Lower leg skin (tissue), 4 donors: ENCODE measurements around the gene DNAH1. TPM values are rescaled to one million over a fixed set of nuclear protein-coding genes. Genes with fewer than 3 reads are reported as not detected.

Experiments
- DNase-seq, 2 donors: peaks; one replicate each; pipeline ENCODE4 v3.0.0-alpha.2; 2019; ENCODE audit warnings: low spot score in 2 of 2
- H3K4me3 ChIP-seq: fragments of 200-600 bp; sonication (generic); 2 replicates; pipeline ENCODE4 v1.5.1; 2017; ENCODE audit warnings: mild to moderate bottlenecking, low read depth; ENCODE audit not compliant: poor library complexity, severe bottlenecking
- POLR2A ChIP-seq, 2 donors: fragments of 450-650 bp; IDR thresholded peaks; one replicate each; pipeline ENCODE4 v1.6.1; 2016 to 2017; ENCODE audit warnings: antibody characterized with exemption in 2 of 2, mild to moderate bottlenecking in 1 of 2, moderate library complexity in 1 of 2
- WGBS, 2 donors: methylation state at CpG; one replicate each; pipeline ENCODE4 v1.1.5; 2018; 5-methylcytosine and 5-hydroxymethylcytosine counted together
- intact Hi-C: fragments of 100-400 bp; cut with DNase I; formaldehyde crosslinking; loops from one replicate; pipeline ENCODE4 v1.15.0; 2023; ENCODE audit warnings: low total_unique reads
- total RNA-seq, 4 donors: library from RNA; depleted of rRNA; stranded (reverse); fragments of >200 nt; gene quantifications; one replicate each; pipeline ENCODE4 v1.1.0, GENCODE V29; 2016
- TF ChIP-seq, protein P1 (sequence below), 3 donors: fragments of 450-650 bp; IDR thresholded peaks; one replicate each; pipeline ENCODE4 v1.5.1; 2016; ENCODE audit warnings: antibody characterized with exemption in 3 of 3, mild to moderate bottlenecking in 3 of 3, moderate library complexity in 2 of 3

DNAH1 gene
- total RNA-seq, 4 donors from 2014 or later = 2.0 to 5.9 (median 5.0) TPM

DNA sequence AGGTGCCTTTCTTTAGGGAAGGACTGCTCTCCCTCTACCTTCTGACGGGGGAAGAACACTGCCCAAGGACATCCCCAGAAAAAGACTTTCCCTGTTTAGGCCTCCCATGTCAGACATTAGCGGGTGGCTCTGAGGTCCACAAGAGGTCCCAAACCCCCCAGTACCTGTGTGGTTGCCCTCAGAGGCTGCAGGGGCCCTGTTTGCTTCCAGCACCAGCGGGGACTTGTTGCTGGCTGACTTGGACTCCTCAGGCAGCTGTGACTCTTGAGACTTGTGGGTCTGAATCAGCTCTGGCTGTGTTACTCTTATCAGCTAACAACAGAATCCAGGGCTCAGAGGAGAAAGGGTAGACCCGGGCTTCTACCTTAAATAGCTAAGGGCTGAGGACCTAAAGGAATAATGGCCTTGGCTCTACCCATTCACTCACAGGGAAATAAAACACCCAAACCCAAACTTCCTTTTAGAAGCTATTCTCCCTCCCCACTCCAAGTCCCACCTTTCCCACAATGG is 89.5 kb downstream of the DNAH1 start:
- intact Hi-C loops = no loop called here
- no peak overlapping the region for H3K4me3 ChIP-seq
- peak in 1 of 2 donors; percentile 74 for DNase-seq
- TF ChIP-seq, protein P1, sequence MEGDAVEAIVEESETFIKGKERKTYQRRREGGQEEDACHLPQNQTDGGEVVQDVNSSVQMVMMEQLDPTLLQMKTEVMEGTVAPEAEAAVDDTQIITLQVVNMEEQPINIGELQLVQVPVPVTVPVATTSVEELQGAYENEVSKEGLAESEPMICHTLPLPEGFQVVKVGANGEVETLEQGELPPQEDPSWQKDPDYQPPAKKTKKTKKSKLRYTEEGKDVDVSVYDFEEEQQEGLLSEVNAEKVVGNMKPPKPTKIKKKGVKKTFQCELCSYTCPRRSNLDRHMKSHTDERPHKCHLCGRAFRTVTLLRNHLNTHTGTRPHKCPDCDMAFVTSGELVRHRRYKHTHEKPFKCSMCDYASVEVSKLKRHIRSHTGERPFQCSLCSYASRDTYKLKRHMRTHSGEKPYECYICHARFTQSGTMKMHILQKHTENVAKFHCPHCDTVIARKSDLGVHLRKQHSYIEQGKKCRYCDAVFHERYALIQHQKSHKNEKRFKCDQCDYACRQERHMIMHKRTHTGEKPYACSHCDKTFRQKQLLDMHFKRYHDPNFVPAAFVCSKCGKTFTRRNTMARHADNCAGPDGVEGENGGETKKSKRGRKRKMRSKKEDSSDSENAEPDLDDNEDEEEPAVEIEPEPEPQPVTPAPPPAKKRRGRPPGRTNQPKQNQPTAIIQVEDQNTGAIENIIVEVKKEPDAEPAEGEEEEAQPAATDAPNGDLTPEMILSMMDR (IDR thresholded peaks at IDR 0.05) = no peak
- TF ChIP-seq POLR2A (IDR thresholded peaks at IDR 0.05) = no peak
- 48 to 55% methylated on average over 4 of the region's 4 CpGs for WGBS, 2 donors

DNA sequence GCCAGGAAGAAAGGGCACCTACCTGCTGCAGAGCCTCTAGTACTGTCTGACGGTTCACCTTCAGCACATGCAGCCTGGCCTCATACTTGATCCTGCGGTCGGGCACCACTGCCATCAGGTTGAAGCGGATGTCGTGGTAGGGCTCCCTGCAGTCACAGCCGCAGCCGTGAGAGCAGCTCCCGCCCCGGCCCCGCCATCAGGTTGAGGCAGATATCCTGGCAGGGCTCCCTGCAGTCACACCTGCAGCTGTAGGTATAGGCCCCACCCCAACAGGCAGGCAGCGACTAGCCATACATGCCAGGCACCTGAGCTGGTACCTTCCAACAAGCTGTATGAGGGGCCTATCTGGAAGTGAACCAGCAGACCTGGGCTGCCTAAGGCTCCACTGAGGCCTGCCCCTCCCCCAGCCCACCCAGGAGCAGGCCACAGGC is 90.1 kb downstream of the DNAH1 start:
- TF ChIP-seq, protein P1 (IDR thresholded peaks at IDR 0.05) = no peak
- TF ChIP-seq POLR2A (IDR thresholded peaks at IDR 0.05) = no peak
- intact Hi-C loops = no loop called here
- peak; percentile 82 to 90 for DNase-seq
- WGBS, 2 donors = 47 to 81% methylated on average over 8 to 11 of the region's 11 CpGs
- H3K4me3 ChIP-seq = no peak overlapping the region

- no peak overlapping the region for H3K4me3 ChIP-seq
- DNase-seq = no peak
- intact Hi-C loops = no loop called here
- TF ChIP-seq POLR2A (IDR thresholded peaks at IDR 0.05) = no peak
- TF ChIP-seq, protein P1 (IDR thresholded peaks at IDR 0.05) = no peak
- 76 to 77% methylated on average over 20 of the region's 20 CpGs for WGBS, 2 donors
Observed at GRCh38 chr3:52406791-52407510, 90.8 kb downstream of the DNAH1 start.

- intact Hi-C loops = no loop called here
- TF ChIP-seq, protein P1 (IDR thresholded peaks at IDR 0.05) = no peak
- no peak for TF ChIP-seq POLR2A (IDR thresholded peaks at IDR 0.05)
- no peak overlapping the region for H3K4me3 ChIP-seq
- 58 to 60% methylated on average over 3 of the region's 3 CpGs for WGBS, 2 donors
- DNase-seq = no peak
Observed at GRCh38 chr3:52407779-52408178, 91.7 kb downstream of the DNAH1 start.

DNA sequence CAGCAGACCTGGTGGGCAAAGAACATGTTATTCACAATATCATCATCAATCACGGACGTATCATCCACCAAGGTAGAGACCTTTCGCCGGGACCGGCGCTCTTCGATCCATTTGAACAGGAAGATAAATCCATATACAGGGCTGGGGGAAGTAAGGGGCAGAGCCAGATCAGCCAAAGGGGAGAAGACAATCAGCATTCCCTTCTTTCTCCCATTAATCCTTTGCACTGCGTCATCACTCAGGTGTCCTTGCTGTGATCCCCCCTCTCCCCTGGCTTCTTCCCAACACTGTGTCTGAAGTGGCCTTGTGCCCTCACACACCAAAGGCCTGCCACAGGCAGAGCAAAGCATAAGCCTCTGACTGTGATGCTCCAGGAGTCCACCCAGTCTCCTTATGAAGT is 92.3 kb downstream of the DNAH1 start:
- WGBS, 2 donors = 90 to 93% methylated on average over 8 of the region's 8 CpGs
- intact Hi-C loops = no loop called here
- peak in 1 of 2 donors; percentile 80 for DNase-seq
- no peak for TF ChIP-seq POLR2A (IDR thresholded peaks at IDR 0.05)
- TF ChIP-seq, protein P1 (IDR thresholded peaks at IDR 0.05) = no peak
- no peak overlapping the region for H3K4me3 ChIP-seq
